DOHH2 (cell line): Measurements from ENCODE around the gene KCNMA1.

Experiments used
- EZH2phosphoT487 ChIP-seq: fragments of 200-600 bp; sonication (generic); IDR thresholded peaks from 2 replicates; pipeline ENCODE4 v1.6.1; 2017; ENCODE audit warnings: borderline replicate concordance, mild to moderate bottlenecking, antibody characterized with exemption, low read length, moderate library complexity, mixed read lengths
- TF ChIP-seq, protein P1 (sequence below): fragments of 200-600 bp; sonication (generic); IDR thresholded peaks from one replicate; pipeline ENCODE4 v1.5.1; 2014; ENCODE audit warnings: antibody characterized with exemption, mild to moderate bottlenecking, low read depth, low read length; ENCODE audit not compliant: poor library complexity, severe bottlenecking

DNA sequence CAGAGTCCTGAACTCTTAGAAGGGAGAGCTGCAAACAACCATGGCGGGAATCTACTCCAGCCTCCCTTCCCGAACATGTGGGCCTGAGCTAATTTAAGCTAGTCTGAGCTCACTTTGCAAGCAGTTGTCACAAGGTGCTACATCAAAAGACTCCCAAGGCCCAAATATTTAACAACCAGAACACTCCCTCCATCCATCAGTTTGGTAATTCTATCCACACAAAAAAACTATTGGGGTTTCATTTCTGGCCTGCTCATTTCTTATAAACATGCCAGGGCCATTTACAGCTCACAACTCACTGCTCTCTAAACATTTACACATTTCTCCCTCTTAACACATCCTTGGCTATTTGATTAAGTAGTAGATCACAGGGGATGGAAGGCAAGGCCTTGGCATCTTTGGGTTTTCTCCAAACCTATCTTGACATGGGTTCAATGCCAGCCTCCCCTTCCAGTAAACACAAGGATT lies 263.4 kb downstream of the KCNMA1 start:
- TF ChIP-seq, protein P1, sequence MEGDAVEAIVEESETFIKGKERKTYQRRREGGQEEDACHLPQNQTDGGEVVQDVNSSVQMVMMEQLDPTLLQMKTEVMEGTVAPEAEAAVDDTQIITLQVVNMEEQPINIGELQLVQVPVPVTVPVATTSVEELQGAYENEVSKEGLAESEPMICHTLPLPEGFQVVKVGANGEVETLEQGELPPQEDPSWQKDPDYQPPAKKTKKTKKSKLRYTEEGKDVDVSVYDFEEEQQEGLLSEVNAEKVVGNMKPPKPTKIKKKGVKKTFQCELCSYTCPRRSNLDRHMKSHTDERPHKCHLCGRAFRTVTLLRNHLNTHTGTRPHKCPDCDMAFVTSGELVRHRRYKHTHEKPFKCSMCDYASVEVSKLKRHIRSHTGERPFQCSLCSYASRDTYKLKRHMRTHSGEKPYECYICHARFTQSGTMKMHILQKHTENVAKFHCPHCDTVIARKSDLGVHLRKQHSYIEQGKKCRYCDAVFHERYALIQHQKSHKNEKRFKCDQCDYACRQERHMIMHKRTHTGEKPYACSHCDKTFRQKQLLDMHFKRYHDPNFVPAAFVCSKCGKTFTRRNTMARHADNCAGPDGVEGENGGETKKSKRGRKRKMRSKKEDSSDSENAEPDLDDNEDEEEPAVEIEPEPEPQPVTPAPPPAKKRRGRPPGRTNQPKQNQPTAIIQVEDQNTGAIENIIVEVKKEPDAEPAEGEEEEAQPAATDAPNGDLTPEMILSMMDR: no peak
- no peak for TF ChIP-seq EZH2phosphoT487
